IMR-90 (cell line): Measurements from ENCODE around the gene PRM3. TPM values are rescaled to one million over a fixed set of nuclear protein-coding genes. Genes with fewer than 3 reads are reported as not detected.

ENCODE experiments used
- ATAC-seq: fragments of 200-7000 bp; cut with Tn5 transposase; 2 replicates; pipeline ENCODE4 v1.9.1; 2020; ENCODE audit warnings: low read depth, mild to moderate bottlenecking, moderate library complexity
- BruUV-seq: library from RNA; stranded (reverse); fragments of 400-500 nt; replicated peaks from 2 replicates; lab custom pipeline; 2021; lab: Mats Ljungman, UMichigan
- CTCF ChIA-PET: fragments of 300-600 bp; formaldehyde crosslinking; extraction: SDS; loops from one replicate; lab custom pipeline; 2021; ENCODE audit warnings: antibody characterized with exemption; lab: Yijun Ruan, JAX
- POLR2A ChIA-PET: fragments of 300-600 bp; sonication (Branson Sonifier 250); formaldehyde crosslinking; loops from one replicate; lab custom pipeline; 2022; ENCODE audit warnings: antibody characterized with exemption; ENCODE audit not compliant: unreplicated experiment; lab: Charles Lee
- DNase-seq: peaks from one replicate; pipeline ENCODE4 v3.0.0; 2013
- H2AFZ ChIP-seq: replicated peaks from 2 replicates; pipeline ENCODE3; 2013; ENCODE audit warnings: low read length, mild to moderate bottlenecking; ENCODE audit not compliant: poor library complexity
- H2AK5ac ChIP-seq: 2 replicates; pipeline ENCODE4 v1.6.1; 2013; ENCODE audit warnings: low read depth, low read length, inconsistent platforms
- H2AK9ac ChIP-seq: replicated peaks from 2 replicates; pipeline ENCODE3; 2013; ENCODE audit warnings: mild to moderate bottlenecking, low read depth, low read length, moderate library complexity; ENCODE audit not compliant: poor library complexity
- H2BK120ac ChIP-seq: 2 replicates; pipeline ENCODE4 v1.6.1; 2013; ENCODE audit warnings: low read depth, low read length, inconsistent platforms
- H2BK15ac ChIP-seq: 3 replicates; pipeline ENCODE4 v1.6.1; 2013; ENCODE audit warnings: low read depth, low read length, inconsistent platforms
- H2BK20ac ChIP-seq: 2 replicates; pipeline ENCODE4 v1.6.1; 2013; ENCODE audit warnings: low read depth, mild to moderate bottlenecking, inconsistent platforms, low read length, moderate library complexity
- H2BK5ac ChIP-seq: 2 replicates; pipeline ENCODE4 v1.6.1; 2013; ENCODE audit warnings: mild to moderate bottlenecking, low read depth, low read length, inconsistent platforms; ENCODE audit not compliant: poor library complexity, severe bottlenecking
- H3K14ac ChIP-seq: replicated peaks from 2 replicates; pipeline ENCODE4 v1.6.1; 2013; ENCODE audit warnings: low read depth, low read length, inconsistent platforms
- H3K18ac ChIP-seq: 2 replicates; pipeline ENCODE4 v1.6.1; 2013; ENCODE audit warnings: low read depth, low read length, control low read depth
- H3K23ac ChIP-seq: 2 replicates; pipeline ENCODE4 v1.6.1; 2013; ENCODE audit warnings: low read depth, low read length, inconsistent platforms
- H3K27ac ChIP-seq: 2 replicates; pipeline ENCODE4 v1.5.1; 2013; ENCODE audit warnings: mild to moderate bottlenecking, control low read depth, low read length; ENCODE audit not compliant: insufficient read depth
- H3K27me3 ChIP-seq: 2 replicates; pipeline ENCODE4 v1.6.1; 2013; ENCODE audit warnings: low read length; ENCODE audit not compliant: control insufficient read depth, insufficient read depth
- H3K36me3 ChIP-seq: 2 replicates; pipeline ENCODE4 v1.6.1; 2013; ENCODE audit warnings: low read length, mixed read lengths; ENCODE audit not compliant: control insufficient read depth, insufficient read depth
- H3K4ac ChIP-seq: 2 replicates; pipeline ENCODE4 v1.6.1; 2013; ENCODE audit warnings: low read depth, low read length, inconsistent platforms
- H3K4me1 ChIP-seq: 2 replicates; pipeline ENCODE4 v1.6.1; 2013; ENCODE audit warnings: low read length, mixed read lengths; ENCODE audit not compliant: control insufficient read depth, insufficient read depth
- H3K4me2 ChIP-seq: 2 replicates; pipeline ENCODE4 v1.6.1; 2013; ENCODE audit warnings: low read depth, mild to moderate bottlenecking, control low read depth, low read length, moderate library complexity
- H3K4me3 ChIP-seq: 2 replicates; pipeline ENCODE4 v1.5.1; 2013; ENCODE audit warnings: low read depth, mild to moderate bottlenecking, control low read depth, low read length, moderate library complexity; ENCODE audit not compliant: insufficient read depth
- H3K56ac ChIP-seq: 2 replicates; pipeline ENCODE4 v1.6.1; 2013; ENCODE audit warnings: low read length, inconsistent platforms; ENCODE audit not compliant: insufficient read depth; ENCODE audit errors: extremely low read depth
- H3K79me1 ChIP-seq, 2 experiments: 2 replicates each; pipeline ENCODE4 v1.6.1; 2013; ENCODE audit warnings: low read length in 2 of 2, inconsistent platforms in 1 of 2, low read depth in 1 of 2
- H3K9ac ChIP-seq: 2 replicates; pipeline ENCODE4 v1.6.1; 2013; ENCODE audit warnings: low read depth, low read length, control low read depth
- H3K9me1 ChIP-seq: 2 replicates; pipeline ENCODE4 v1.6.1; 2013; ENCODE audit warnings: low read length, inconsistent platforms; ENCODE audit not compliant: insufficient read depth
- H3K9me3 ChIP-seq: 2 replicates; pipeline ENCODE4 v1.6.1; 2013; ENCODE audit warnings: low read length; ENCODE audit not compliant: control insufficient read depth, insufficient read depth
- H4K20me1 ChIP-seq: 2 replicates; pipeline ENCODE4 v1.6.1; 2013; ENCODE audit warnings: low read length, inconsistent platforms; ENCODE audit not compliant: insufficient read depth
- H4K5ac ChIP-seq: 2 replicates; pipeline ENCODE4 v1.6.1; 2013; ENCODE audit warnings: mild to moderate bottlenecking, low read depth, low read length, control low read depth
- H4K8ac ChIP-seq, 2 experiments: 2 replicates each; pipeline ENCODE4 v1.6.1; 2013; ENCODE audit warnings: low read depth in 2 of 2, low read length in 2 of 2, control low read depth in 1 of 2, inconsistent platforms in 1 of 2
- H4K91ac ChIP-seq: 2 replicates; pipeline ENCODE4 v1.6.1; 2013; ENCODE audit warnings: low read depth, low read length, inconsistent platforms; ENCODE audit not compliant: insufficient read depth
- BHLHE40 ChIP-seq: fragments of 150-350 bp; IDR thresholded peaks from 2 replicates; pipeline ENCODE4 v1.6.1; 2016; ENCODE audit warnings: mild to moderate bottlenecking, low read depth, low read length
- CEBPB ChIP-seq: IDR thresholded peaks from 2 replicates; pipeline ENCODE4 v1.6.1; 2012; ENCODE audit warnings: low read depth, low read length, improper control_type of control experiment
- CTCF ChIP-seq: conservative IDR thresholded peaks from 2 replicates; pipeline ENCODE4 v1.5.1; 2012; ENCODE audit warnings: mild to moderate bottlenecking, low read depth, low read length, improper control_type of control experiment
- ELK1 ChIP-seq: fragments of 150-350 bp; IDR thresholded peaks from 2 replicates; pipeline ENCODE4 v1.6.1; 2016; ENCODE audit warnings: low read depth, mild to moderate bottlenecking, low read length, moderate library complexity, borderline replicate concordance
- FOS ChIP-seq: fragments of 150-350 bp; IDR thresholded peaks from 2 replicates; pipeline ENCODE4 v1.6.1; 2016; ENCODE audit warnings: low read depth, low read length
- MAFK ChIP-seq: IDR thresholded peaks from 2 replicates; pipeline ENCODE4 v1.6.1; 2012; ENCODE audit warnings: low read depth, low read length, improper control_type of control experiment
- MAZ ChIP-seq: IDR thresholded peaks from 2 replicates; pipeline ENCODE4 v1.6.1; 2012; ENCODE audit warnings: low read depth, mild to moderate bottlenecking, low read length, improper control_type of control experiment, moderate library complexity, borderline replicate concordance
- MXI1 ChIP-seq: IDR thresholded peaks from 2 replicates; pipeline ENCODE4 v1.6.1; 2012; ENCODE audit warnings: low read depth, mild to moderate bottlenecking, low read length, moderate library complexity, borderline replicate concordance
- NFE2L2 ChIP-seq: fragments of 150-350 bp; IDR thresholded peaks from 2 replicates; pipeline ENCODE4 v1.6.1; 2016; ENCODE audit warnings: low read depth, mild to moderate bottlenecking, low read length
- POLR2A ChIP-seq: IDR thresholded peaks from 2 replicates; pipeline ENCODE4 v1.6.1; 2012; ENCODE audit warnings: mild to moderate bottlenecking, low read depth, low read length
- RAD21 ChIP-seq: IDR thresholded peaks from 2 replicates; pipeline ENCODE4 v1.6.1; 2012; ENCODE audit warnings: low read length, improper control_type of control experiment
- RCOR1 ChIP-seq: IDR thresholded peaks from 2 replicates; pipeline ENCODE4 v1.6.1; 2012; ENCODE audit warnings: mild to moderate bottlenecking, low read length, improper control_type of control experiment; ENCODE audit not compliant: insufficient replicate concordance
- RFX5 ChIP-seq: IDR thresholded peaks from 2 replicates; pipeline ENCODE4 v1.8.0; 2012; ENCODE audit warnings: low read depth, mild to moderate bottlenecking, low read length, moderate library complexity
- SMC3 ChIP-seq: fragments of 150-350 bp; IDR thresholded peaks from 2 replicates; pipeline ENCODE4 v1.6.1; 2016; ENCODE audit warnings: low read depth, mild to moderate bottlenecking, antibody characterized with exemption, low read length, moderate library complexity
- USF2 ChIP-seq: fragments of 150-350 bp; IDR thresholded peaks from 2 replicates; pipeline ENCODE4 v1.6.1; 2017; ENCODE audit warnings: mild to moderate bottlenecking, antibody characterized with exemption, low read length, low read depth
- WGBS, 2 experiments: methylation state at CpG; one replicate each; pipeline versions ENCODE4 v1.1.5 to v1.1.7; 2013; ENCODE audit warnings: missing lambda C conversion rate in 2 of 2; ENCODE audit not compliant: insufficient read length in 1 of 2; ENCODE audit errors: extremely low coverage in 2 of 2; 5-methylcytosine and 5-hydroxymethylcytosine counted together
- dilution Hi-C: fragments of 300-500 bp; cut with HindIII; formaldehyde crosslinking; loops from one replicate; pipeline ENCODE4 v1.14.3; 2018; ENCODE audit warnings: low sequenced_read_pairs; ENCODE audit not compliant: unreplicated experiment
- in situ Hi-C: fragments of 300-500 bp; cut with MboI; formaldehyde crosslinking; loops from 3 replicates; pipeline ENCODE4 v1.14.3; 2019; ENCODE audit warnings: low sequenced_read_pairs, inconsistent platforms, mixed read lengths
- intact Hi-C: fragments of 100-400 bp; cut with micrococcal nuclease; formaldehyde crosslinking; loops from 2 replicates; pipeline ENCODE4 v1.10.0; 2022
- polyA plus RNA-seq, 3 experiments: library from polyadenylated mRNA; depleted of rRNA; stranded (reverse); fragments of >200 nt; gene quantifications; 2 replicates each; pipeline ENCODE4 v1.2.3, GENCODE V29; 2012; ENCODE audit warnings: low replicate concordance in 1 of 3
- total RNA-seq: library from RNA; depleted of rRNA; stranded (reverse); fragments of >200 nt; gene quantifications from 2 replicates; pipeline ENCODE4 v1.2.3, GENCODE V29; 2012

PRM3 gene
- total and polyA plus RNA-seq, 2 of the 4 experiments (the other 2 are of a cell fraction) = not detected

- Histone ChIP-seq H3K9me3 (no peaks in the 10 kb centered on the region), H3K4me1 (0 out of 2 replicates have a peak, but pooled peaks cover 2% of the 10 kb centered on the region), H3K18ac (no peak overlapping the region), H3K4me2 (no peak overlapping the region), H2AK9ac (no peak overlapping the region), H2BK120ac (no peak overlapping the region), H3K27me3 (peaks cover 6% of the 10 kb centered on the region), H3K56ac (no peak overlapping the region), H4K91ac (no peak overlapping the region), H4K8ac (no peak overlapping the region), H3K36me3 (no peaks in the 10 kb centered on the region), H3K27ac (no peak overlapping the region), H2BK5ac (no peak overlapping the region), H4K5ac (no peak overlapping the region), H2BK20ac (no peak overlapping the region), H2AFZ (no peak overlapping the region), H3K4me3 (no peak overlapping the region), H3K79me1 (no peaks in the 10 kb centered on the region), H3K9me1 (no peaks in the 10 kb centered on the region), H3K9ac (no peak overlapping the region), H4K20me1 (no peaks in the 10 kb centered on the region), H3K14ac (no peak overlapping the region; the same call in 1 of the 2 replicates), H3K4ac (no peak overlapping the region), H2BK15ac (no peak overlapping the region), H3K23ac (no peak overlapping the region), H2AK5ac (no peak overlapping the region)
- ATAC-seq = no peak
- intact Hi-C loops = no loop called here
- in situ Hi-C loops = no loop called here
- no peak for DNase-seq
- POLR2A ChIA-PET = no interaction called here
- dilution Hi-C loops = no loop called here
- CTCF ChIA-PET = interaction anchor here (1.0 kb wide), 1 partner anchor 14 kb away, joined by 3 read pairs; no protein-coding TSS in a partner anchor
- BruUV-seq = no TSS peak
- WGBS, 2 experiments = 100% methylated on average over 1 of the region's 5 CpGs; no CpG with 5 or more reads in 1 of the 2 experiments
- TF ChIP-seq FOS (no peak), CEBPB (no peak), NFE2L2 (no peak), MAZ (no peak), RAD21 (no peak), RCOR1 (no peak), ELK1 (no peak), RFX5 (no peak), CTCF (no peak), MXI1 (no peak), BHLHE40 (no peak), POLR2A (no peak), USF2 (no peak), MAFK (no peak), SMC3 (no peak)
These were observed 31.8 kb downstream of the PRM3 start for GRCh38 chr16:11241480-11242204.
